MCF 10A (cell line): ENCODE measurements around the gene FOSL1. TPM values are rescaled to one million over a fixed set of nuclear protein-coding genes. Genes with fewer than 3 reads are reported as not detected.

Experiments
- BruUV-seq: library from RNA; stranded (reverse); fragments of 400-500 nt; replicated peaks from 2 replicates; lab custom pipeline; 2021; lab: Mats Ljungman, UMichigan
- CTCF ChIA-PET: fragments of 300-600 bp; sonication (Branson Sonifier 250); formaldehyde crosslinking; extraction: SDS; loops from one replicate; lab custom pipeline; 2021; ENCODE audit warnings: antibody characterized with exemption, inconsistent platforms; lab: Yijun Ruan, JAX
- POLR2A ChIA-PET: fragments of 300-600, 350-650 bp; sonication (Branson Sonifier 250); formaldehyde crosslinking; extraction: SDS; loops from one replicate; lab custom pipeline; 2020; ENCODE audit warnings: antibody characterized with exemption, inconsistent platforms; lab: Yijun Ruan, JAX
- DNase-seq: peaks from one replicate; pipeline ENCODE4 v3.0.0-alpha.2; 2018; ENCODE audit not compliant: unreplicated experiment
- H3K27ac Mint-ChIP-seq: one replicate; pipeline ENCODE4 v1.8.0; 2022; ENCODE audit warnings: mild to moderate bottlenecking, low read depth, mixed read lengths; ENCODE audit not compliant: unreplicated experiment
- H3K27me3 Mint-ChIP-seq: one replicate; pipeline ENCODE4 v1.8.0; 2022; ENCODE audit warnings: mixed read lengths; ENCODE audit not compliant: insufficient read depth, unreplicated experiment
- H3K36me3 Mint-ChIP-seq: one replicate; pipeline ENCODE4 v1.8.0; 2022; ENCODE audit warnings: mild to moderate bottlenecking, moderate library complexity, mixed read lengths; ENCODE audit not compliant: insufficient read depth, unreplicated experiment
- H3K4me1 Mint-ChIP-seq: one replicate; pipeline ENCODE4 v1.8.0; 2022; ENCODE audit warnings: mixed read lengths; ENCODE audit not compliant: insufficient read depth, unreplicated experiment
- H3K4me3 Mint-ChIP-seq: one replicate; pipeline ENCODE4 v1.8.0; 2022; ENCODE audit warnings: mild to moderate bottlenecking, moderate library complexity, mixed read lengths; ENCODE audit not compliant: unreplicated experiment
- H3K9me3 Mint-ChIP-seq: one replicate; pipeline ENCODE4 v1.8.0; 2022; ENCODE audit warnings: mixed read lengths; ENCODE audit not compliant: unreplicated experiment
- intact Hi-C: fragments of 100-400 bp; cut with micrococcal nuclease; formaldehyde crosslinking; loops from 2 replicates; pipeline ENCODE4 v1.14.1; 2022
- total RNA-seq: library from RNA; stranded (reverse); gene quantifications from 2 replicates; pipeline ENCODE4 v1.2.3, GENCODE V29; 2022
- TF ChIP-seq, protein P1 (sequence below): fragments of 200-600 bp; IDR thresholded peaks from one replicate; pipeline ENCODE4 v1.8.0; 2022; ENCODE audit warnings: antibody characterized with exemption, mild to moderate bottlenecking; ENCODE audit not compliant: unreplicated experiment

FOSL1 gene
- total RNA-seq, 1 experiment from 2014 or later, result 124 TPM

DNA sequence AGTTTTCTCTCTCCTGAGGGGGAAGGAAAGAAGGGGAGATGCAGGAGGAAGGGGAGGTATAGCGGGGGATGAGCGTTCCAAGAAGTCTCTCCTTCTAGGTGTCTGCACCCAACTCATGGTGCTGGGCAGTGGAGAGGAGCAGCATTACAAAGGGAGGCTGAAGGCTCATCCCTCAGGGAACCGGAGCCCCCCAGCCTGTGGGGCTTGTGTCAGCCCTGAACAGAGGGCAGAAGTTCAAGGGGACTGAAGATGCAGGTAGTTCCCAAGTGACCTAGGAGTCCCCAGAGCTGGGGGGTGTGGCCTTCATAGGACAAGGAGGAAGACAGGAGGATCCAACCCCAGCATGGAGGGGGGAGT lies 16.9 kb upstream of the FOSL1 start:
- Mint-ChIP-seq H3K27me3 (no peaks in the 10 kb centered on the region), H3K4me1 (peaks cover 37% of the 10 kb centered on the region), H3K36me3 (peaks cover 6% of the 10 kb centered on the region), H3K4me3 (peak overlapping the region; percentile 89), H3K27ac (peak overlapping the region; percentile 86), H3K9me3 (no peaks in the 10 kb centered on the region)
- no TSS peak for BruUV-seq
- POLR2A ChIA-PET, result interaction anchor here (1.7 to 8.0 kb wide), 5 partner anchors 16 to 58 kb away, joined by 5 to 122 read pairs (median 14); partner anchors contain the start of genes CCDC85B, CFL1, FIBP and FOSL1
- TF ChIP-seq, protein P1, sequence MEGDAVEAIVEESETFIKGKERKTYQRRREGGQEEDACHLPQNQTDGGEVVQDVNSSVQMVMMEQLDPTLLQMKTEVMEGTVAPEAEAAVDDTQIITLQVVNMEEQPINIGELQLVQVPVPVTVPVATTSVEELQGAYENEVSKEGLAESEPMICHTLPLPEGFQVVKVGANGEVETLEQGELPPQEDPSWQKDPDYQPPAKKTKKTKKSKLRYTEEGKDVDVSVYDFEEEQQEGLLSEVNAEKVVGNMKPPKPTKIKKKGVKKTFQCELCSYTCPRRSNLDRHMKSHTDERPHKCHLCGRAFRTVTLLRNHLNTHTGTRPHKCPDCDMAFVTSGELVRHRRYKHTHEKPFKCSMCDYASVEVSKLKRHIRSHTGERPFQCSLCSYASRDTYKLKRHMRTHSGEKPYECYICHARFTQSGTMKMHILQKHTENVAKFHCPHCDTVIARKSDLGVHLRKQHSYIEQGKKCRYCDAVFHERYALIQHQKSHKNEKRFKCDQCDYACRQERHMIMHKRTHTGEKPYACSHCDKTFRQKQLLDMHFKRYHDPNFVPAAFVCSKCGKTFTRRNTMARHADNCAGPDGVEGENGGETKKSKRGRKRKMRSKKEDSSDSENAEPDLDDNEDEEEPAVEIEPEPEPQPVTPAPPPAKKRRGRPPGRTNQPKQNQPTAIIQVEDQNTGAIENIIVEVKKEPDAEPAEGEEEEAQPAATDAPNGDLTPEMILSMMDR, result no peak
- CTCF ChIA-PET, result interaction anchor here (2.2 kb wide), 1 partner anchor 29 kb away, joined by 11 read pairs; the partner anchor contains the start of gene FIBP
- intact Hi-C loops, result loop anchor here (5.0 kb wide), 1 partner anchor 255 kb away; the partner anchor contains the start of gene RELA
- DNase-seq, result no peak

DNA sequence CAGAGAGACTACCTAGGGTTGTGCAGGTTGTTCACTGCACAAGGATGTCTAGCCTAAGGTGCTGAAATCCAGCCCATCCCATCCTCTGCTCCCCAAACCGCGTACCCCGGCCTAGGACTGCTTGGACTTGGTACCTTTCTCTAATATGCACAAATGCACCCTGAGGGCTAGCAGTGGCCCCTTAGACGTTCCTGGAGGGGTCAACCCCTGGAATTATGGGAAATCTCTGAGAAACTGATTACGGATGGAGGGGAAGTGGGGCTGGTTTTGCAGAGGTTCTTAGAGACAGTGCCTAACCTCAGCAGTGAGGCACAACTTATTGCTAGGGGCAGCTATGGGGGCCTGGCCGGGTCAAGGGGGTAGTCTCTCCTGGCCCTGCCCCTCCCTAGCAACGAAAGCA lies 16.2 kb upstream of the FOSL1 start:
- intact Hi-C loops, result loop anchor here (5.0 kb wide), 1 partner anchor 254 kb away; the partner anchor contains the start of gene RELA
- TF ChIP-seq, protein P1, result no peak
- ChIA-PET CTCF (interaction anchor here (0.7 to 2.4 kb wide), 5 partner anchors 25 to 56 kb away, joined by 3 to 15 read pairs (median 11); partner anchors contain the start of genes CCDC85B, FIBP and MUS81), POLR2A (interaction anchor here (0.5 to 8.0 kb wide), 14 partner anchors 10 to 301 kb away, joined by 3 to 122 read pairs (median 5); partner anchors contain the start of genes BANF1, CCDC85B, CFL1 and EIF1AD)
- Mint-ChIP-seq H3K4me3 (peak overlapping the region; percentile 89), H3K27me3 (no peaks in the 10 kb centered on the region), H3K9me3 (no peaks in the 10 kb centered on the region), H3K27ac (peak overlapping the region; percentile 86), H3K4me1 (peaks cover 43% of the 10 kb centered on the region), H3K36me3 (peaks cover under 1% of the 10 kb centered on the region)
- DNase-seq, result no peak
- BruUV-seq, result no TSS peak

DNA sequence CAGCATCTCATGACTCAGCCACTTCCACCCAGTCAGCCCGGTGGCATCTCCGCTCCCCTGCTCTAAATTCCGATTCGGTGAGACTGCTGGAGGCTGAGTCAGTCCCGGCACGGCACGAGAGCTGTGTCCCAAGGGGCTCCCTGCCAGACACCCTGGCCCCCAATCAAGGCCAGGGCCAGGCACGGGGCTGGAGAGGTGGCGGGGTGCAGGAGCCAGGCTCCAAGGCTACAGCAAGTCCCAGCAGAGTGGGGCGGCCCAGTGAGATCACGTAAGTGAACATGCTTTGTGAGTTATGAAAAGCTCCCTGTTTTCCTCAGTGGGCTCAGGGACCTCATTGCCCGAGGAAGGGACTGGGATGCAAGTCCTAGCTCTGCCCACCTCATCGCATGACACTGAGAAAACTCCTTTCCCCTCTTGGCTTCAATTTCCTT lies 15.6 kb upstream of the FOSL1 start:
- Mint-ChIP-seq H3K9me3 (no peaks in the 10 kb centered on the region), H3K4me3 (peak overlapping the region; percentile 89), H3K4me1 (peaks cover 43% of the 10 kb centered on the region), H3K27ac (peak overlapping the region; percentile 86), H3K27me3 (no peaks in the 10 kb centered on the region), H3K36me3 (no peaks in the 10 kb centered on the region)
- POLR2A ChIA-PET, result interaction anchor here (0.5 to 8.0 kb wide), 18 partner anchors 10 to 419 kb away, joined by 3 to 122 read pairs (median 4); partner anchors contain the start of genes AP5B1, BANF1, CCDC85B and CFL1
- intact Hi-C loops, result loop anchor here (2.0 to 5.0 kb wide), 2 partner anchors 15 to 254 kb away; partner anchors contain the start of genes FOSL1 and RELA
- no TSS peak for BruUV-seq
- DNase-seq, result peak; percentile 95
- TF ChIP-seq, protein P1, result no peak
- CTCF ChIA-PET, result interaction anchor here (0.7 to 2.4 kb wide), 5 partner anchors 24 to 56 kb away, joined by 3 to 15 read pairs (median 11); partner anchors contain the start of genes CCDC85B, FIBP and MUS81

DNA sequence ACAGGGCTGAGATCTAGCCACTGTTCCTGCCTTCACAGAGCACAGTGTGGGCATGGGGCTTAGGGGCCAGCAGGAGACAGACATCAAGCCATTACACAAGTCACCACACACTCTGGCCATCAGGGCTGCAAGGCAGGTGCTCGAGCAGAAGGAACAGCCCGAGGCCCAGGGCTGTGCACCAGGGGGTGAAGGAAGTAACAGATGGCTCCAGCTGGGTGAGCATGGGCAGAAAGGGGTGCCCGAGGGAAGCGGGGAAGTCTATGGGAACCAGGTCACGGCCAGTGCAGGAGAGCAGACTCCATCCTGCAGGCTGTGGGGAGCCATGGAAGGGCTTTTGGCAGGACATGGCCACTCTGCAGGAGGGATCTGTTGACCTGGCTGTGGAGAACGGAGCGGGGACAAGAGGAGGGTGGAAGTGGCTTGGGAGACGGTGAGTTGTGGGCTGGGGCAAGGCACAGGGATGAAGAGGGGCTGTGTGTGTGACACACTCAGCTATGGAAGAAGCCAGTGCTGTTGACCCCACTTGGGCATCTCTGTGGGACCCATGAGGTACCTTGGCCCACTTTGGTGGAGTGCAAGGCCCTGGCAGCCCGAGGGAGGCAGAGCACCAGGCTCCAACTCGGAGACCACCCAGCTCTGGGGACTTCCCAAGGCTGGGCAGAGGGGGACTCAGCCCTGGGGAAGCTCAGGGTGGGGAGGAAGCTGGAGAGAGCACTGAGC lies 15.1 kb upstream of the FOSL1 start:
- DNase-seq, result peak; percentile 46
- no peaks in the 10 kb centered on the region for H3K36me3 Mint-ChIP-seq
- H3K4me1 Mint-ChIP-seq, result peaks cover 39% of the 10 kb centered on the region
- no TSS peak for BruUV-seq
- H3K27ac Mint-ChIP-seq, result peak overlapping the region; percentile 86
- H3K27me3 Mint-ChIP-seq, result no peaks in the 10 kb centered on the region
- intact Hi-C loops, result loop anchor here (2.0 to 5.0 kb wide), 2 partner anchors 14 to 253 kb away; partner anchors contain the start of genes FOSL1 and RELA
- peak overlapping the region; percentile 89 for H3K4me3 Mint-ChIP-seq
- CTCF ChIA-PET, result interaction anchor here (0.7 to 2.4 kb wide), 6 partner anchors 15 to 55 kb away, joined by 3 to 15 read pairs (median 8); partner anchors contain the start of genes CCDC85B, FIBP, FOSL1 and MUS81
- TF ChIP-seq, protein P1, result no peak
- POLR2A ChIA-PET, result interaction anchor here (0.6 to 8.0 kb wide), 17 partner anchors 9 to 418 kb away, joined by 3 to 122 read pairs (median 4); partner anchors contain the start of genes AP5B1, BANF1, CCDC85B and CFL1
- no peaks in the 10 kb centered on the region for H3K9me3 Mint-ChIP-seq
